Measurements from ENCODE around the gene CRYBB1. TPM values are rescaled to one million over a fixed set of nuclear protein-coding genes. Genes with fewer than 3 reads are reported as not detected.

The CRYBB1 gene
- polyA plus RNA-seq (ENCODE audit: insufficient read length) = 0.45 TPM
- long read RNA-seq, donor 1 = 0 reads
- long read RNA-seq, donor 2 = 0 reads
- long read RNA-seq, donor 3 = 0 reads
- long read RNA-seq, donor 4 = 0 reads
- long read RNA-seq, donor 5 = 0 reads
- long read RNA-seq, donor 6, partial matches to known transcripts = 0 of 1 reads
- long read RNA-seq, donor 6, other reads (novel, unspliced or antisense) = 0 of 1 reads
- long read RNA-seq, donor 7, partial matches to known transcripts = 0 of 1 reads
- long read RNA-seq, donor 7, other reads (novel, unspliced or antisense) = 0 of 1 reads
- long read RNA-seq, donor 8, partial matches to known transcripts = 0 of 1 reads
- long read RNA-seq, donor 8, other reads (novel, unspliced or antisense) = 0 of 1 reads

GRCh38 chr22:26617271-26618199, at the start of gene CRYBB1:
CRYBB1 (minus strand) TSS chr22:26618027; CDS start chr22:26616319, 1,708 bp downstream.
- DNase-seq = no peak

DNA sequence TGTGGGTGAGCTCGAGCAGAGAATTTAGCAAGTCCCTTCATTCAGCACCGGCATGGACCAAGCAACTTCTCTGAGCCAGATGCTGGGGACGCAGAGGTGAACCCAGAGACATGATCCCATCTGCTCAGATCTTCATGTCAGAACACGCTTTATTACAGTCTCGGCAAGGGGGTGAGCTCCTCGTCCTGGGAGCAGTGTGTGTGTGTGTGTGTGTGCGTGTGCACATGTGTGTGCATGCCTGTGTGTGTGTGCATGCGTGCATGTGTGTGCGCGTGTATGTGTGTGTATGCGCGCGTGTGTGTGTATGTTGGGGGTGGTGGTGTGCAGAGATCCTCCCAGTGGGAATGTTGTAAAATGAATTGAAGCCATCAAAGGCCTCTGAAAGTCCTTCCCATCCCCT, 49.3 kb upstream of the CRYBB1 start:
- no peak for DNase-seq

DNA sequence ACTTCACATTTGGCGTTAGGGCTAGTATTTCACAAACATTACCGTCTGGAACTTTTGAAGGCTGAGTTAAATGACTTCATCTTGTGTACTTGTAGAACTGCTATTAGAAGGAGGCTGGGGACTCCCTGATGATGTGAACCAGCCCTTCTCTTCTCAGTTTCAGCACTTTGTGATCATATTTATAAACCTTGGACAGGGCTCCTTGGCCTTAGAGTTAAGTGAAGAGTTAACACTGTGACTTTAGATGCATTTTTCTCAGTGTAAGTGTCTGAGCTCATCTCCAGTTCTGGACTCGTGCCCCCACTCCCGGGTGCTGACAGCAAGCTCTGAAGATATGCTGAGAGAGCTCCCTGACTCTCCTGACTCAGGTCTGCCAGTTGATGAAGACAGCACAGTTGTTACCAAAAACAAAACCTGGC, 48.0 kb upstream of the CRYBB1 start:
- DNase-seq = no peak

DNA sequence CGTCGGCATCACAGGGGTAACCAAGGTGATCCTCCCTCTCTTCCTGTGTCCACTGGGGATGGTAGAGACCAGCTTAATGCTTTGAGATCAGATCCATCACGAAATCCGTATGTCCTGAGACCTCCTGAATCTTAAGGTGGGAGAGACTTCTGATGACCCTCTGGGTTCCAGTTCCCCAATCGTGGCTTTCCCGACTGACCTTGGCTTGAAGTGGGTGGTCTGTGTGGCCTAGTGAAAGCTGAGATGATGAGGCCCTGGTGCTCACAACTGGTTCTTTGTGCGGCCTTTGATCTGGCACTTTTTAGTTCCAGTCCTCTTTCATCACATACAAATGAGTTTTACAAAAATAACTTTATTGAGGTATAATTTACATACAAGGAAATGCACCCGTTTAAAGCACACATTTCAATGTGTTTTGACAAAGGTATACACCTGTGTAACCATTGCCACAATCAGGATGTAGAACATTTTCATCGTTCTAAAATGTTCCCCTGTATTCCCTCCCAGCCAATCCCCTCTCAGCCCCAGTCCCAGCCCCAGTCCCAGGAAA, 45.6 kb upstream of the CRYBB1 start:
- DNase-seq = no peak

DNA sequence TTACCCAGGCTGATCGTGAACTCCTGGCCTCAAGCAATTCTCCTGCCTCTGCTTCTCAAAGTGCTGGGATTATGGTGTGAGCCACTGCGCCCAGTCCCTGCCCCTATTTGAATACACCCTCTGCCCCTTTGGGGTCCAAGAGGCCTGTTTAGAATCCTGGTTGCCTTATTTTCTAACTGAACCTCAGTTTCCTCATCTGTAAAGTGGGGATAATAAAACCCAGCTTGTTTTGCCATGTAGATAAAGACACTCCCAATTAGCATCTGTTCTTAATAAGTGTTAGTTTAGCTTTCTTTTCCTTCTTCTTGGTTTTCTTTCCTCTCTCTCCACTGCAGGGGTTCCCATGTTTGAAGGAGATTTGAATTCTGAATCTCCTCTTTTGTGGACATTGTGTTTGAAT, 44.3 kb upstream of the CRYBB1 start:
- no peak for DNase-seq

- no peak for DNase-seq
Observed at GRCh38 chr22:26660961-26661578, 43.2 kb upstream of the CRYBB1 start.

- DNase-seq = no peak
Observed at GRCh38 chr22:26660356-26660755, 42.5 kb upstream of the CRYBB1 start.

DNA sequence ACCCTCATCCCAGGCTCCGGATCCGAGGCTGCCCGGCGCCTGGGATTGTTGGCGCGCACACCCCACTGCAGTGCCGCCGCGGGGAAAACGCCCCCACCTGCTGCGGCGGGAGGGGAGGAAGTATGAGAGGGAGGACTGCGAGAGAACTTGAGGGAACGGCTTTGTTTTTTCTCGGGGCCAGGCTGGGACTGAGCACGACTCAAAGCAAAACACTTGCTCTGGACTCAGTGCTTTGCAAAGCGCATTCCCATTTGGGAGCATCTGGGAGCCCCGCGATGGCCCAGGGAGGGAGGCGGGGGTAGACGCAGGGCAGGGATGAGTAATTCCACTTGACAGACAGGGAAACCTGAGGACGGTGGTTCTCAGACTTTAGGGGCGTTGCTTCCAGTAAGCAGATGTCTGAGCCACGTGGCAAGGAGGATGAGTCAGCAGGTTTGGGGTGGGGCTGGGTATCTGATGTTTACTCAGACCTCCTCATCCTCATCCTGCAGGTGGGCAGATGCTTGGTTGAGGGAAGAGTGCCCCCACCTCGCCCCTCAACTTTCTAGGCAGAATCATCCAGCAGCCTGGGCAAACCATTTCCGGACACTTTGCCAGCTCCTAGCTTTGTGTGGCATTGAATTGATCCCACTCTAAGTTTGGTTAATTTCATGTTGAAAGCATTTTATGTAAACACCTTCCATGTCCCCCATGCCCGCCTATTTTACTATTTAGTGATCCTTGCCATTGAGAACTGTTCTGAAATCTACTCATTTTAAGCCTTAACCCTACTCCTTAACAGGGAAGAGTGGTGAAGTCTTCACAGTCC, 41.0 kb upstream of the CRYBB1 start:
- no peak for DNase-seq

GRCh38 chr22:26658161-26658560, 40.3 kb upstream of the CRYBB1 start:
- DNase-seq = no peak

DNA sequence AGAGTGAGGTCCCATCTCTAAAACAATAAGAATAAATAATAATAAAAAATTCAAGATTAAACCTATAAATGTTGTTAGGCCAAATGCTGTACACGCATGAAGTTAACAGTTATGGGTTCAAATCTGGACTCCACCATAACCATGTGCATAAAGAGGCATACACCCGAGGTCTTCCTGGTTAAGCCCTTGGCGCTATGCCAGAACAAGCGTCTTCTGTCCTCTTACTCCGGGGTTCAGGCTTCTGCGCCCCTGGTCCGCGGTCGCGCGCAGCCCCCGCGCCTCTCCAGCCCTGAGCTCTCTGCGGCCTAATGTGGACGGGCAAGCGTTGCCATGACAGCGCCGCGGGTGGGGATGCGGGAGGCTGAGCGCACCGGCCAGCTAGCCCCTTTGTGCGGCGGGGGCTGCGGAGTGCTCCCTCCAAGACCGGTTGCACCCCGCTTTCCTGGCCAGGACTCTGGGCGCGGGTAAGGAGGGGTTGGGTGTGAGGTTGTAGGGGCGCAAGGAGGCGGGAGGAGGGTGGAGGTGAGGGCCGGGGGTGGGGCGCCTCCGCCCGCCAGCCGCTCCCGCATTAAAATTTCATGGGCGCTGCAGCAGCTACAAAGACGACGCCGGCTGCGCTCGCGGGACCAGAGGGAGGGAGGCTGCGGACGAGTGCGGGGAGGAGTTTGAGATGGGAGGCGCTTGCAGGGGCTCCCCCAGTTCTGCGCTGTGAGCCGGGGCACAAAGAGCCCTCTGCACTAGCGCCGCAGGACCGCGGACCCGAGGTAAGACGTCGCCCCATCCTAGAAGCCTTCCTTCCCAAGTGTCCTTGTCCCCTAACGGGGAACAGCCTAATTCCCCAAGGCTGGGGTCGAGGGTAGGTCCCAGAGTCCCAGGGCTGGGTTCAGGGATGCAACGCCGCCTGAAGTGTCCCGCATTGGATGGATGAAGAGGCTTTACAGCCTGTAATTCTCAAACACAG, 39.3 kb upstream of the CRYBB1 start, which contains the start of gene MIAT:
TSS of gene MIAT (plus strand) at position 698 of the 961 bp plus-strand sequence.
- DNase-seq = no peak

GRCh38 chr22:26651815-26652214, 34.0 kb upstream of the CRYBB1 start:
- no peak for DNase-seq

GRCh38 chr22:26650722-26651421, 33.0 kb upstream of the CRYBB1 start:
- DNase-seq = no peak

DNA sequence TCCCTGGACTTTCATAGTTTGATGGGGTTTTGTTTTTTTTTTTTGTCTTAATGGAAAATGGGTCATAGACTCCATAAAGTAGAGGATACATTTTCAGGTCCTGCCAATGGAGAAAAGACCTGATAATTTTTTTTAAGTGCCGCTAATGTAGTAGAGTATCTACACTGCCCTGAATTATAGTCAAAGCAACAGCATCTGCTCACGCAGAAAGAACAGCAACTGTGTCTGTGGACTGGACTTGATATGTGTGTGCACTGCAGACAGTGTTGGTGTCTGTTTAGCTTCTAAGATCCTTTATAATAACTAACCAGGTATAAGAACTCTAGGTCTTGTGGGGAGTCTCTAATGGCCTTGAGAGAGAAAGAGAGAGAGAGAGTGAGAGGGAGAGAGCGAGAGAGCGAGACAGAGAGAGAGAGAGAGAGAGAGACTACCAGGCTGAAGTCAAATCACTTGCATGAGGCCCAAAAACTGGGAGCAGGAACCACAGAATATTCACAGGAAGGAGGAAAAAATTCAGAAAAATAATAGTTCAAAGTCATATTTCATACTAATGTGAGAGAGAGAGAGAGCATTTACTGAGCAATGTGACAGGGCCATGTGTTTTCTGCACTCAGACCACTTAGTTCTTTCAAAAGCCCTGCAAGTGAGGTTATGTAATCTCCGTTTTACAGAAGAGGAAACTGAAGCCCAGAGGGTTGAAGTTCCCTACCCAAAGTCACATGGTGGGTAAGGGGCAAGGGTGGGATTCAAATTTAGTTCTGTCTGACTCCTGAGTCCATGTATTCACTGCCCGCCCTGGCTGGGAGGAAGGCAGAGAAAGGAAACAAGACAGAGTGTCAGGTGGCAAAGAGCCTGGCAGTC, 30.9 kb upstream of the CRYBB1 start:
- no peak for DNase-seq

- DNase-seq = no peak
Observed at GRCh38 chr22:26648011-26648497, 30.2 kb upstream of the CRYBB1 start.

DNA sequence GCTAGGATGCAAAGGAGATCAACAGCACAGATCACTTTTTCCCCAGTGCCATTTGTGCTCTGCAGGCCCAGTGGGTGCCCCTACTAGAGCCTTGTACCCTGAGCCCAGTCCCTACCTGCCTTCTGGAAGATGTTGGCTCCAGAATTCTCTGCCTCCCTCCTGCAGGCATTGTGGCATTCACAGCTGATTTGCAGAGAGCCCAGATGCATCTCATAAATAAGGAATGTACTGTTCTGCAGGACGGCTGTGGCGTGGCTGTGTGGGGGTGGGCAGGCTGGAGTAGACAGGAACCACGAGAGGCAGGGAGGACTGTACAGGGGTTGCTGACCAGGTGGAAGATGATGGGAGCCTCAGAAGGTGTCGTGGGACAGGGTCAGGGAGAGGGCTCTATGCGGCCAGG, 28.3 kb upstream of the CRYBB1 start:
- no peak for DNase-seq

DNA sequence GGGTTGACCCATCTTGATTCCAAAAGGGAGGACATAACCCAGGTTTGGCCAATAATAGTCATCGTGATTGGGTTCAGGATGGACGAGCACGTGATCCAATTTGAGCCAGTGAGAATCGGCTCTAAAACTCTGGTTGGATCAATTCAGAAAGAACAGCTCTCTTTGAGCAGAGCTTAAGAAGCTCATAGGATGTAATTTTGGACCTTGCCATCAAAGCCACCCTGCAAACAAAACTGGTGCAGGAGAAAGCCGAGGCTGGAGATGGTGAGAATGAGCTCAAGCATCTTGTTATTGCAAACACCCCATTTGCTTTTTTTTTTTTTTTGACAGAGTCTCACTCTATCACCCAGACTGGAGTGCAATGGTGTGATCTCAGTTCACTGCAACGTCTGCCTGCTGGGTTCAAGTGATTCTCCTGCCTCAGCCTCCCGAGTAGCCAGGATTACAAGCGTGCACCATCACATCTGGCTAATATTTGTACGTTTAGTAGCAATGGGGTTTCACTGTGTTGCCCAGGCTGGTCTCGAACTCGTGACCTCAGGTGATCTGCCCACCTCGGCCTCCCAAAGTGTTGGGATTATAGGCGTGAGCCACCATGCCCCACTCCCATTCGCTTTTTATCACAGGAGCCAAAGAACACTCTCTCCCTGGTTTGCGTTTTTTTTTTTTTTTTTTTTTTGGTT, 25.7 kb upstream of the CRYBB1 start:
- DNase-seq = no peak

All from left kidney (tissue), 8 donors.